Activated B cell treated with CpG ODN at 0.5 μM for 24 hours (primary cell): ENCODE measurements around the gene PMEPA1. TPM values are rescaled to one million over a fixed set of nuclear protein-coding genes. Genes with fewer than 3 reads are reported as not detected.

ENCODE experiments used
- ATAC-seq: fragments of 200-7000 bp; cut with Tn5 transposase; one replicate; pipeline ENCODE4 v1.10.0; 2021; ENCODE audit warnings: low read depth, mild to moderate bottlenecking, moderate library complexity
- CTCF ChIA-PET: fragments of 350-600 bp; sonication (Branson Sonifier 250); formaldehyde crosslinking; loops from one replicate; lab custom pipeline; 2021; ENCODE audit warnings: antibody characterized with exemption; lab: Charles Lee
- POLR2A ChIA-PET: fragments of 350-600 bp; sonication (Branson Sonifier 250); formaldehyde crosslinking; loops from one replicate; lab custom pipeline; 2021; ENCODE audit warnings: antibody characterized with exemption; lab: Charles Lee
- DNase-seq: peaks from one replicate; pipeline ENCODE4 v3.0.0; 2022
- H3K27ac Mint-ChIP-seq: one replicate; pipeline ENCODE4 v1.8.0; 2020; ENCODE audit warnings: mixed read lengths
- H3K27me3 Mint-ChIP-seq: one replicate; pipeline ENCODE4 v1.8.0; 2021; ENCODE audit warnings: mixed read lengths
- H3K36me3 Mint-ChIP-seq: one replicate; pipeline ENCODE4 v1.8.0; 2021; ENCODE audit warnings: low read depth, mixed read lengths
- H3K4me1 Mint-ChIP-seq: one replicate; pipeline ENCODE4 v1.8.0; 2021; ENCODE audit warnings: mixed read lengths
- H3K4me3 Mint-ChIP-seq: one replicate; pipeline ENCODE4 v1.8.0; 2020; ENCODE audit warnings: mild to moderate bottlenecking, mixed read lengths
- H3K9me3 Mint-ChIP-seq: one replicate; pipeline ENCODE4 v1.8.0; 2020; ENCODE audit warnings: mixed read lengths
- intact Hi-C: fragments of 100-400 bp; cut with micrococcal nuclease; formaldehyde crosslinking; loops from one replicate; pipeline ENCODE4 v1.15.1; 2024
- total RNA-seq: library from RNA; stranded (reverse); gene quantifications from 2 replicates; pipeline ENCODE4 v1.2.3, GENCODE V29; 2022
- TF ChIP-seq, protein P1 (sequence below): fragments of 200-600 bp; IDR thresholded peaks from one replicate; pipeline ENCODE4 v1.8.0; 2022; ENCODE audit warnings: antibody characterized with exemption, mild to moderate bottlenecking

PMEPA1 gene
- total RNA-seq, 1 donor from 2014 or later: 34.8 TPM

DNA sequence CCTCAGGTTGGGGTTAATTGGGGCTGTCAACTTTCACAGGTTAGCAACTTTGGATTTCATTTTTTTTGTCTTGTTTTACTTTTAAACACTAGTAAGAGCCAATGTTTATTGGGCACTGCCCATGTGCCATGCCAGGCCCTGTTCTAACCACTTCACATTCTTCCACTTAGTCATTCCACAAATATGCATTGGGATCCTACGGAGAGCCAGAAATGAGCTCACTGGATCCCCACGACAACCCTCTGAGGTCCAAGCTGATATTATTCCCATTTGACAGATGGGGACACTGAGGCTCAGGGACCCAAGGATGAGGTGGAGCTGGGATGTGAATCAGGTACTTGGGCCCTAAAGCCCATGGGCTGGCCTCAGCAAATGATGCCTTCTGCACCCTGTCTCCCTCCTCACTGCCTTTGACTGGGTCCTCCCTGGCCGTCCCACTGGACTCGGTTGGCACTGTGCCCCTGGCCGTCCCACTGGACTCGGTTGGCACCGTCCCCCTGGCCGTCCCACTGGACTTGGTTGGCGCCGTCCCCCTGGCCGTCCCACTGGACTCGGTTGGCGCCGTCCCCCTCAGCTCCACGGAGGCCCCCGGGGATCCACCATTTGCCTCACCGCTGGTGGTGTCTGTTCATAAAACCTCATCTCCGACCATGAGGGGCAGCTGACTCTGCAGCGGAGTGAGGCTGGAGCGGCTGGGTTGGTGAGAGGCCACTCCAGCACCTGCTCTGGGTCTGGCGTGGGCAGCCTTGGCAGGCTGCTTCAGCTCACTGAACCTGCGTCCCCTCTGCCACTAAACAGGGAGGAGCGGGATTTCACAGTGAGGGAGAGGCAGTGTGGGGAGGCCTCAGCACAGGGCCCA is 4.8 kb upstream of the PMEPA1 start:
- H3K4me1 Mint-ChIP-seq: peaks cover 30% of the 10 kb centered on the region

DNA sequence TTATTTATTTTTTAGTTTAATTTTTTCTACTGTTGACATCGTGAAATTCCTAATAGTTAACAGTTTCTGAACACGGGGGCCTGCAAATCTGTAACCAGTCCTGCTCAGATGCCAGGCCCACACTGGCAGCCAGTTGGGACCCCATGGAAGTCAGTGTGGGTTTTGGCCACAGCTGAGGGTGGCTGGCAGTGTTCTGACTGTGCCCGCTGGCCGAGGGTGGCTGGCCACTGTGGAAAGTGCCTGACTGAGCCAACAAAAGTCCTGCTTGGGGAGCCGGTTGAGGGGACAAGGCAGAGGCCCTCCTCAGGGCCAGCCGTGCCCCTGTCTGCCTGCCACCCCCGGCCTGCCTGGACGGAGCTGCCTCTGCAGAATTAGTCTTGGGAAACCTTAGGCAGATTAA is 4.1 kb upstream of the PMEPA1 start:
- POLR2A ChIA-PET: no interaction called here
- intact Hi-C loops: loop anchor here (5.0 kb wide), 1 partner anchor 593 kb away; the partner anchor contains the start of gene RAB22A
- Mint-ChIP-seq H3K27me3 (peaks cover 2% of the 10 kb centered on the region), H3K36me3 (peaks cover 2% of the 10 kb centered on the region), H3K27ac (no peak overlapping the region), H3K9me3 (no peaks in the 10 kb centered on the region), H3K4me1 (peaks cover 29% of the 10 kb centered on the region), H3K4me3 (no peak overlapping the region)
- no peak for DNase-seq
- CTCF ChIA-PET: no interaction called here
- TF ChIP-seq, protein P1, sequence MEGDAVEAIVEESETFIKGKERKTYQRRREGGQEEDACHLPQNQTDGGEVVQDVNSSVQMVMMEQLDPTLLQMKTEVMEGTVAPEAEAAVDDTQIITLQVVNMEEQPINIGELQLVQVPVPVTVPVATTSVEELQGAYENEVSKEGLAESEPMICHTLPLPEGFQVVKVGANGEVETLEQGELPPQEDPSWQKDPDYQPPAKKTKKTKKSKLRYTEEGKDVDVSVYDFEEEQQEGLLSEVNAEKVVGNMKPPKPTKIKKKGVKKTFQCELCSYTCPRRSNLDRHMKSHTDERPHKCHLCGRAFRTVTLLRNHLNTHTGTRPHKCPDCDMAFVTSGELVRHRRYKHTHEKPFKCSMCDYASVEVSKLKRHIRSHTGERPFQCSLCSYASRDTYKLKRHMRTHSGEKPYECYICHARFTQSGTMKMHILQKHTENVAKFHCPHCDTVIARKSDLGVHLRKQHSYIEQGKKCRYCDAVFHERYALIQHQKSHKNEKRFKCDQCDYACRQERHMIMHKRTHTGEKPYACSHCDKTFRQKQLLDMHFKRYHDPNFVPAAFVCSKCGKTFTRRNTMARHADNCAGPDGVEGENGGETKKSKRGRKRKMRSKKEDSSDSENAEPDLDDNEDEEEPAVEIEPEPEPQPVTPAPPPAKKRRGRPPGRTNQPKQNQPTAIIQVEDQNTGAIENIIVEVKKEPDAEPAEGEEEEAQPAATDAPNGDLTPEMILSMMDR: no peak
- no peak for ATAC-seq

More for the DNA sequence above, 4.8 kb upstream of the PMEPA1 start:
- ChIA-PET POLR2A (no interaction called here), CTCF (interaction anchor here (2.6 kb wide), 1 partner anchor 34 kb away, joined by 6 read pairs; no protein-coding TSS in a partner anchor)
- Mint-ChIP-seq H3K27me3 (peaks cover 2% of the 10 kb centered on the region), H3K4me3 (no peak overlapping the region), H3K36me3 (peaks cover 2% of the 10 kb centered on the region), H3K9me3 (no peaks in the 10 kb centered on the region), H3K27ac (no peak overlapping the region)
- TF ChIP-seq, protein P1: no peak
- intact Hi-C loops: loop anchor here (5.0 kb wide), 1 partner anchor 593 kb away; the partner anchor contains the start of gene RAB22A
- ATAC-seq (no peak), DNase-seq (no peak)

DNA sequence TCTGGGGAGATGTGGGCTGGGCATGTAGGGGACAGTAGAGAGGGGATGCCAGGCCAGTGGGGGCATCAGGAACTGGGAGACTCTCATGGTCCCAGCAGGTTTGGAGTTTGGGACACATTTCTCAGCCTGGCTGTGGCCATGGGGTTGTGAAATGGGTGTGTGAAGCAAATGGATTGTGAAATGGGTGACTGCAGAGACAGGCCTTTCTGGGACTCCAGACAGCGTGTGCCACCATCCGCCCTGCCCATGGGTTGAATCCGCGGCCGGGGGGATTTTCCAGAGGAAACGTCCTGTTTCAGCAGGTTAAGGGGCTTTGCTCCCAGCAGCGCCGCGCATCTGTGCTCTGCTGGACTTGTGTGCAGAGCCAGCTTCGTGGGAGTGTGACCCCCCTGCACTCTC is 3.7 kb upstream of the PMEPA1 start:
- ChIA-PET CTCF (no interaction called here), POLR2A (no interaction called here)
- H3K27me3 Mint-ChIP-seq: peaks cover 2% of the 10 kb centered on the region
- H3K9me3 Mint-ChIP-seq: no peaks in the 10 kb centered on the region
- TF ChIP-seq, protein P1: no peak
- ATAC-seq (no peak), DNase-seq (no peak)
- no peak overlapping the region for H3K27ac Mint-ChIP-seq
- intact Hi-C loops: loop anchor here (5.0 kb wide), 1 partner anchor 594 kb away; the partner anchor contains the start of gene RAB22A
- no peak overlapping the region for H3K4me3 Mint-ChIP-seq
- peaks cover 29% of the 10 kb centered on the region for H3K4me1 Mint-ChIP-seq
- H3K36me3 Mint-ChIP-seq: peaks cover 6% of the 10 kb centered on the region

DNA sequence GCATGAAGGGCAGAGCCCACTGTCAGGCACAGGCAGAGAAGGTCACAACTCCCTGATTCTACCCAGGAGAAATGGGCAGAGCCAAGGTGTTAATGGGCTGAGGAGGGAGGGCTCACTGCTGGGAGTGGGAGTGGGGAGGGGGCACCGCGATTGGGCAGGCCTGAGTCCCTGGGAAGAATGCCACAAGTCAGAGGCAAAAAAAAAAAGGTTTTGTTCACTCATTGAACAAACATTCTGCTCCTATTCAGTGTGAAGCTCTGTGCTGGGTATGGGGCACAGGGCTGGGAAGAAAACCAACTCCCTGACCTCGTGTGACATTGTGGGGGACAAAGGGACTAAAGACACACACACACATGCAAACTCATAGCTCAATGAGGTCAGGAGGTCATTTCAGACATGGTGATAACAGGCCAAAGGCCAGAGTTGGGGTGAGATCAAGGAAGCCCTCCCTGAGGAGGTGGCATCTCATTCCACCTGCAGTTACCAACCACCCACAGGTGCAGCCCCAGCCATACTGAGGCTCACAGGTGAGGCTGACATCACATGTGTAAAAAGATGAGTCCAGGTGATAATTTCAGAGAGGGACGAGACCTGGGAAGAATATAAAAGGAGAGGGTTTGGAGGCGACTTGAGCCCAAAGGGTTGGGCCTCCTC is 3.2 kb upstream of the PMEPA1 start:
- H3K4me3 Mint-ChIP-seq: no peak overlapping the region
- H3K36me3 Mint-ChIP-seq: peaks cover 6% of the 10 kb centered on the region
- CTCF ChIA-PET: no interaction called here

More for the DNA sequence above, 3.2 kb upstream of the PMEPA1 start:
- DNase-seq (no peak), ATAC-seq (no peak)
- TF ChIP-seq, protein P1: no peak
- Mint-ChIP-seq H3K9me3 (no peaks in the 10 kb centered on the region), H3K4me1 (peaks cover 32% of the 10 kb centered on the region), H3K27me3 (peaks cover 2% of the 10 kb centered on the region), H3K27ac (no peak overlapping the region)
- POLR2A ChIA-PET: interaction anchor here (7.7 kb wide), 1 partner anchor 31 kb away, joined by 154 read pairs; no protein-coding TSS in a partner anchor
- intact Hi-C loops: loop anchor here (5.0 kb wide), 1 partner anchor 594 kb away; the partner anchor contains the start of gene RAB22A
